ENCODE results near the gene LENG9. TPM values are rescaled to one million over a fixed set of nuclear protein-coding genes. Genes with fewer than 3 reads are reported as not detected.

Gene LENG9
- total RNA-seq, 4 donors from 2014 or later = 2.6 to 9.1 (median 4.5) TPM

GRCh38 chr19:54456423-54457373 is 6.9 kb downstream of the LENG9 start:
- no peaks in the 10 kb centered on the region for H3K9me3 ChIP-seq
- peaks cover 0 to 65% (median 9%) of the 10 kb centered on the region in 3 donors for H3K4me1 ChIP-seq
- ATAC-seq = no peak
- no peak overlapping the region for H3K4me3 ChIP-seq
- no peak overlapping the region for H3K27ac ChIP-seq
- 91 to 92% methylated on average over 8 to 19 of the region's 51 CpGs for WGBS, 2 donors (ENCODE audit: low coverage in 1 of 2)
- TF ChIP-seq POLR2A (IDR thresholded peaks at IDR 0.05) (no peak), POLR2AphosphoS5 (IDR thresholded peaks at IDR 0.05) (no peak)
- H3K36me3 ChIP-seq = peaks cover 0 to 100% of the 10 kb centered on the region in 2 donors
- H3K27me3 ChIP-seq = no peaks in the 10 kb centered on the region

- H3K27ac ChIP-seq = no peak overlapping the region
- peaks cover 0 to 97% of the 10 kb centered on the region in 2 donors for H3K36me3 ChIP-seq
- 92% methylated on average over 4 of the region's 40 CpGs; no CpG with 5 or more reads in 1 of the 2 donors for WGBS, 2 donors (ENCODE audit: low coverage in 1 of 2)
- peaks cover 2 to 65% (median 12%) of the 10 kb centered on the region in 3 donors for H3K4me1 ChIP-seq
- ATAC-seq = no peak
- no peak for TF ChIP-seq CTCF (IDR thresholded peaks at IDR 0.05)
- no peak for TF ChIP-seq EP300 (IDR thresholded peaks at IDR 0.05)
- TF ChIP-seq POLR2A (IDR thresholded peaks at IDR 0.05) = no peak
- TF ChIP-seq POLR2AphosphoS5 (IDR thresholded peaks at IDR 0.05) = no peak
- H3K27me3 ChIP-seq = no peaks in the 10 kb centered on the region
- H3K9me3 ChIP-seq = no peaks in the 10 kb centered on the region
- no peak overlapping the region for H3K4me3 ChIP-seq
Measured at GRCh38 chr19:54455786-54456422, 7.7 kb downstream of the LENG9 start.

- 83 to 95% methylated on average over 3 to 5 of the region's 33 CpGs for WGBS, 2 donors (ENCODE audit: low coverage in 1 of 2)
- H3K4me1 ChIP-seq = peaks cover 3 to 65% (median 21%) of the 10 kb centered on the region in 3 donors
- H3K9me3 ChIP-seq = no peaks in the 10 kb centered on the region
- H3K27me3 ChIP-seq = no peaks in the 10 kb centered on the region
- TF ChIP-seq POLR2AphosphoS5 (IDR thresholded peaks at IDR 0.05) (no peak), POLR2A (IDR thresholded peaks at IDR 0.05) (no peak), CTCF (IDR thresholded peaks at IDR 0.05) (no peak), EP300 (IDR thresholded peaks at IDR 0.05) (no peak)
- H3K4me3 ChIP-seq = no peak overlapping the region
- ATAC-seq = no peak
- H3K27ac ChIP-seq = no peak overlapping the region
- peaks cover 0 to 89% of the 10 kb centered on the region in 2 donors for H3K36me3 ChIP-seq
Measured at GRCh38 chr19:54454781-54455675, 8.6 kb downstream of the LENG9 start.

- Histone ChIP-seq H3K4me3 (no peak overlapping the region), H3K4me1 (peaks cover 3 to 61% (median 22%) of the 10 kb centered on the region in 3 donors), H3K27ac (no peak overlapping the region), H3K27me3 (no peaks in the 10 kb centered on the region), H3K9me3 (no peaks in the 10 kb centered on the region), H3K36me3 (peaks cover 0 to 80% of the 10 kb centered on the region in 2 donors)
- ATAC-seq = no peak
- no peak for TF ChIP-seq POLR2AphosphoS5 (IDR thresholded peaks at IDR 0.05)
- no peak for TF ChIP-seq CTCF (IDR thresholded peaks at IDR 0.05)
- no peak for TF ChIP-seq POLR2A (IDR thresholded peaks at IDR 0.05)
- TF ChIP-seq EP300 (IDR thresholded peaks at IDR 0.05) = no peak
- WGBS, 2 donors (ENCODE audit: low coverage in 1 of 2) = 80 to 91% methylated on average over 1 to 7 of the region's 31 CpGs
Measured at GRCh38 chr19:54453921-54454780, 9.4 kb downstream of the LENG9 start.

Data from gastroesophageal sphincter (tissue), 4 donors.